ENCODE measurements around the gene HLA-DOA.

Gene HLA-DOA

GRCh38 chr6:32960563-32960962 lies 48.8 kb downstream of the HLA-DOA start:
- DNase-seq (ENCODE audit: insufficient read length, low spot score) = no peak
- FAIRE-seq = no peak
- no peak for TF ChIP-seq CTCF (IDR thresholded peaks at IDR 0.05; ENCODE audit: insufficient read depth, missing control alignments)

- DNase-seq (ENCODE audit: insufficient read length, low spot score) (no peak), FAIRE-seq (no peak)
- no peak for TF ChIP-seq CTCF (IDR thresholded peaks at IDR 0.05; ENCODE audit: insufficient read depth, missing control alignments)
These were observed 53.2 kb downstream of the HLA-DOA start for GRCh38 chr6:32956176-32956575.

GRCh38 chr6:32954986-32955802 lies 54.2 kb downstream of the HLA-DOA start:
- no peak for FAIRE-seq
- DNase-seq (ENCODE audit: insufficient read length, low spot score) = no peak
- peak; percentile 30 for TF ChIP-seq CTCF (IDR thresholded peaks at IDR 0.05; ENCODE audit: insufficient read depth, missing control alignments)

GRCh38 chr6:32954267-32954666 lies 55.1 kb downstream of the HLA-DOA start:
- DNase-seq (ENCODE audit: insufficient read length, low spot score) = no peak
- no peak for TF ChIP-seq CTCF (IDR thresholded peaks at IDR 0.05; ENCODE audit: insufficient read depth, missing control alignments)
- FAIRE-seq = no peak

Measured in D721Med (cell line).